Stimulated activated CD8-positive, alpha-beta memory T cell treated with anti-CD3 and anti-CD28 coated beads, Interleukin-7, amount 100 ng/mL, for 24 hours (primary cell): Measurements from ENCODE around the gene CFAP69.
"Not testable (repeated sequence)": the region's sequence is repeated elsewhere in the genome, so short reads cannot be mapped to it uniquely, and the experiment has no call there.

ENCODE experiments used
- DNase-seq: peaks from one replicate; pipeline ENCODE4 v3.0.0-alpha.2; 2020; ENCODE audit warnings: low read depth

Gene CFAP69

GRCh38 chr7:90345016-90345415 is 100.0 kb downstream of the CFAP69 start:
- no peak for DNase-seq

- no peak for DNase-seq
These were observed 100.8 kb downstream of the CFAP69 start for GRCh38 chr7:90345595-90346335.

GRCh38 chr7:90346336-90347125 is 101.6 kb downstream of the CFAP69 start, which contains the start of gene GTPBP10:
Gene GTPBP10 (plus strand): TSS chr7:90346716. CDS start chr7:90346742, 26 bp downstream.
- DNase-seq = peak; percentile 88

GRCh38 chr7:90347759-90348158 is 102.8 kb downstream of the CFAP69 start:
- DNase-seq = no peak

- no peak for DNase-seq
These were observed 104.3 kb downstream of the CFAP69 start for GRCh38 chr7:90349305-90349704.

- not testable (repeated sequence) for DNase-seq
These were observed 105.1 kb downstream of the CFAP69 start for GRCh38 chr7:90350032-90350431.

- no peak for DNase-seq
These were observed 107.0 kb downstream of the CFAP69 start for GRCh38 chr7:90351987-90352386.
